ENCODE data around the gene MAN2A2.

DNA sequence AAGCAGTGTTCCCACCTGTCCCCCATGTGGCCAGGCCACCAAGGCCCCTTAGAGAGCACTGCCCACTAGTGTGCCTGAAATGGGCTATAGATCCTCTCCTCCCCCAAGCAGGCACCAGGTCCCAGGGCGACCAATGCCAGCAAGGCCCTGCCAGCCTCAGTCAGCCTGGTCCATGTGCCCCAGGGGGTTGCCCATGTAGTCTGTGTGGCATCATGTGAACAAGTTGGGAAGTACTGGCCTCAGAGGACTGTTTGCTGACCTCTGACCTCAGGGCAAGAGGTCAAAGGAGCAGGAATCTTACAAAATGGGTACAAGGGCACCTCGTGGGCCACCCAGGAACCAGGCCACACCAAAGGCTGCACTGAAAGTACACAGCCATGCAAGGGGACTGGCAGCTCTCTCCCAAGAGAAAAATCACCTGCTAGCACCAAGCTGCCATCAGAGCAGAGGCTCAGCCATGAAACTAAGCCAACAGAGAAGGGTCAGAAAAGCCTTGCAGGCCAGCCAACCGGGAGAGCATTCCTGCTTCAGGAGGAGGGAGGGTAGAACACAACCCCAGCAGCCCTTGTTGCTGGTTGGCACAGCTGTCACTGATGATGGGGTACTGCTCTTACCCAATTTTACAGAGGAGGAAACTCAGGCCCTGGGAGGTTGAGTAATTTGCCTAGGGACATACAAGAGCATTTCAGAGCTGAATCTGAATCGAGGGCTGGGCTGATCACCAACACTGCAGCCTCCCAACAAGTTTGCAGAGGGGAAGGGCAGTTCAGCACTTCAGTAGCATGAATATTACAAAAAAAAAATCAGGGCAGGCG is 39.9 kb upstream of the MAN2A2 start:
- TF ChIP-seq, protein P1, sequence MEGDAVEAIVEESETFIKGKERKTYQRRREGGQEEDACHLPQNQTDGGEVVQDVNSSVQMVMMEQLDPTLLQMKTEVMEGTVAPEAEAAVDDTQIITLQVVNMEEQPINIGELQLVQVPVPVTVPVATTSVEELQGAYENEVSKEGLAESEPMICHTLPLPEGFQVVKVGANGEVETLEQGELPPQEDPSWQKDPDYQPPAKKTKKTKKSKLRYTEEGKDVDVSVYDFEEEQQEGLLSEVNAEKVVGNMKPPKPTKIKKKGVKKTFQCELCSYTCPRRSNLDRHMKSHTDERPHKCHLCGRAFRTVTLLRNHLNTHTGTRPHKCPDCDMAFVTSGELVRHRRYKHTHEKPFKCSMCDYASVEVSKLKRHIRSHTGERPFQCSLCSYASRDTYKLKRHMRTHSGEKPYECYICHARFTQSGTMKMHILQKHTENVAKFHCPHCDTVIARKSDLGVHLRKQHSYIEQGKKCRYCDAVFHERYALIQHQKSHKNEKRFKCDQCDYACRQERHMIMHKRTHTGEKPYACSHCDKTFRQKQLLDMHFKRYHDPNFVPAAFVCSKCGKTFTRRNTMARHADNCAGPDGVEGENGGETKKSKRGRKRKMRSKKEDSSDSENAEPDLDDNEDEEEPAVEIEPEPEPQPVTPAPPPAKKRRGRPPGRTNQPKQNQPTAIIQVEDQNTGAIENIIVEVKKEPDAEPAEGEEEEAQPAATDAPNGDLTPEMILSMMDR (conservative IDR thresholded peaks at IDR 0.05), result no peak
- TF ChIP-seq ZFX (IDR thresholded peaks at IDR 0.05), result no peak

Measured in C4-2B (cell line).